AG10803 (cell line): ENCODE data around the gene CSNK2A1.
"Not testable (repeated sequence)": the region's sequence is repeated elsewhere in the genome, so short reads cannot be mapped to it uniquely, and the experiment has no call there.

ENCODE experiments used
- DNase-seq: peaks from one replicate; pipeline ENCODE4 v3.0.0; 2010; ENCODE audit warnings: low read depth
- H3K4me3 ChIP-seq: 2 replicates; pipeline ENCODE4 v1.5.1; 2011; ENCODE audit warnings: mild to moderate bottlenecking, low read length, control low read depth
- CTCF ChIP-seq: conservative IDR thresholded peaks from 2 replicates; pipeline ENCODE4 v1.5.1; 2011; ENCODE audit warnings: mild to moderate bottlenecking, low read length, control low read depth, inconsistent platforms

Gene CSNK2A1

GRCh38 chr20:462199-462991 is 81.2 kb downstream of the CSNK2A1 start, which contains the start of gene TBC1D20:
TBC1D20 (minus strand) TSS chr20:462533; CDS start chr20:462405, 128 bp downstream.
- peak; percentile 81 for DNase-seq
- peak within 1 kb of the TSS; percentile 85 for H3K4me3 ChIP-seq
- TF ChIP-seq CTCF, result peak; percentile 45

GRCh38 chr20:461254-462198 is 82.1 kb downstream of the CSNK2A1 start:
- H3K4me3 ChIP-seq, result peak overlapping the region; percentile 85
- DNase-seq, result peak; percentile 56
- TF ChIP-seq CTCF, result no peak

- no peak for TF ChIP-seq CTCF
- DNase-seq, result peak; percentile 48
- H3K4me3 ChIP-seq, result peak overlapping the region; percentile 85
Observed at GRCh38 chr20:460707-461106, 82.9 kb downstream of the CSNK2A1 start.

- no peak for TF ChIP-seq CTCF
- peak overlapping the region; percentile 85 for H3K4me3 ChIP-seq
- DNase-seq, result no peak
Observed at GRCh38 chr20:460180-460579, 83.4 kb downstream of the CSNK2A1 start.

GRCh38 chr20:458776-459175 is 84.8 kb downstream of the CSNK2A1 start:
- no peak for TF ChIP-seq CTCF
- DNase-seq, result no peak
- H3K4me3 ChIP-seq, result no peak overlapping the region

- H3K4me3 ChIP-seq, result no peak overlapping the region
- TF ChIP-seq CTCF, result no peak
- no peak for DNase-seq
Observed at GRCh38 chr20:454951-455350, 88.6 kb downstream of the CSNK2A1 start.

- DNase-seq, H3K4me3 ChIP-seq: not testable (repeated sequence)
Observed at GRCh38 chr20:452021-452420, 91.6 kb downstream of the CSNK2A1 start.
